NCI-H345 (cell line): ENCODE results near the gene LRRC10.
A peak's percentile ranks its signal among the peaks of the same experiment; 100 is the strongest.
"Not testable (repeated sequence)": the region's sequence is repeated elsewhere in the genome, so short reads cannot be mapped to it uniquely, and the experiment has no call there.

Experiments used
- DNase-seq: peaks from one replicate; lab custom pipeline; 2025; lab: John Stamatoyannopoulos, UW

Gene LRRC10

DNA sequence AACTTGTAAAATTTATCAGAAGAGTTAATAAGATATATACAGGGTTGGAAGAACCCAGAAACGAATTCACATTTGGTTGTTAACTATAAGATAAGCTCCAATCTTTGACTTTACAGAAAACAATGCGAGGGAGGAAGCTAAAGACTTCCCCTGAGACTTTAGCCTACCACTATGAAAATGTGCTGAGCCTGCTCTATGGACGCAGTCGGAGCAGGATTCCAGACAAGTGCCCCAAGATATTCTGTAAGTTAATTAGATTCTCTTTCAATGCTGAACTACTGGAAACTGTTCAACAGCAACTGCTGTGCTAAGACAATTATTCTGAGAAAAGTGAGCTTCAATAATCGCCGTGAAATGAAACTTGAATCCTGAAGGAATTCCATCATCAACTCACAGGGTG is 8.3 kb upstream of the LRRC10 start:
- no peak for DNase-seq

DNA sequence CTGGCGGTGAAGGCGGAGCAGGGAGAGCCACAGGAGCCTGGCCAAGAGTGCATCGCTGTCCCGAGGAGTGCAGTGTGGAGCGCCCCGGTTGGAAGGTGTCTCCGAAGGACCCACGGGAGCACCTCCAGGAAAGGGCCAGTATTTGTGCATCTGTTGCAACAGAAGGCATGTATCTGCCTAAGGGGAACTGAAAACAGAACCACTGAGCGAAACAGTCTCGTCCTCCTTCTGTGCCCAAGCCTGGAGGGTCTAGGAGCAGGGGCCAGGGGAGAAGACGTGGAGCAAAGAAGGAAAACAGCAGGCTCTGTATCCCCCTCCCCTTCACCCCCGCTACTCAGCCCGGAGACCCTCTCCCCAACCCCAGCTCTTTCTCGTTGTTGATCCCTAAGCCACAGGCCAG is 5.3 kb upstream of the LRRC10 start:
- DNase-seq: no peak

DNA sequence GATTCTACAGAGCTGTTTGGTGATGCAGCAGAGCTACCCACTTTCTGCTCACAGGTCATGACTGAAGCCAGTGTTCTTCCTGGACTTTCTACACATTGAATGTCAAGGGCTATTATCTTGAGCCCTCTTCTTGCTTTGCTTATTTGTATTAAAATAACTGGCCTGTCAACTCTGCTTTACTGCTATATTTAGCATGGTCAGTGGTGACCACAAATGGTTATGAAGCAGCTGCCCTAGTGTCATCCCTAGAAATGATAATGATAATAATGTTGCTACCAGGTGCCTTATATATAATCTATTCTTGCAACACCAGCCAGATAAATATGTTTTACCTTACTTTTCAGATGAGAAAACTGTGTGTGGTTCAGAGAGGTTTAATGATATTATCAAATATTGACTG is 2.6 kb upstream of the LRRC10 start:
- DNase-seq: no peak

DNA sequence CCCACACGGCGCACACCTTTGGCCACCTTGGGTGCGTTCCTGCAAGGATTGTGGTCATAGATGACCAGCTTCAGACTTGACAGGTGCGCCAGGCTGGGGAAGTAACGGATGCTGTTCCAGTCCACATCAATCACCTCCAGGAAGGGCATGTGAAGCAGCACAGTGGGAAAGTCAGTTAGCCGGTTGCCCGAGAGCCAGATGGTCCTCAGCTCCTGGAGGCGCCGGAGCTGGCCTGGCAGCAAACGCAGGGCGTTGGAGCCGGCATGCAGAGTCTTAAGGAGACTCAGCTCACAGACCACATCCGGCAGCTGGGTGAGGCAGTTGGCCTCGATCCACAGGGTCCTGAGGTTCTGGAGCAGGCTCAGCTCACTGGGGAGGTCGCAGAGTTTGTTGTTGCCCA is 581 bp downstream of the LRRC10 start:
- DNase-seq: no peak

DNA sequence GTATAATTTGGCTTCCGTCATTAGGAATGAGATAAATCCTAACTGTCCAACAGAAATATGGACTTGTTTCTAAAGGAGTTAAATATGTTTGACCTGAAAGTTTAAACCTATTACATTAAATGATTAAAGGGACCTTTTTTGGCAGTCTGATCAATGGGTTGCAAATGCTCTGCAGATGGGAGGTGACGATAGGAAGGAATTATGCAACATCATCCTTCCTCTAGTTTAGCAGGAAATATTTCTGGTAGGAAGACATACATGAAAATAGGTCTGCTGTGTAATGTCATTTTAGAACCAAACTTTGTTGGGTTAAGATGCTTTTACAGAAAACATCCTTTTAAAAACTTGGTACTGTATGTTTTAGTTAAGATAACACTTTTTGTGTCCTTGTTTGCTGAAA is 2.6 kb downstream of the LRRC10 start:
- no peak for DNase-seq

DNA sequence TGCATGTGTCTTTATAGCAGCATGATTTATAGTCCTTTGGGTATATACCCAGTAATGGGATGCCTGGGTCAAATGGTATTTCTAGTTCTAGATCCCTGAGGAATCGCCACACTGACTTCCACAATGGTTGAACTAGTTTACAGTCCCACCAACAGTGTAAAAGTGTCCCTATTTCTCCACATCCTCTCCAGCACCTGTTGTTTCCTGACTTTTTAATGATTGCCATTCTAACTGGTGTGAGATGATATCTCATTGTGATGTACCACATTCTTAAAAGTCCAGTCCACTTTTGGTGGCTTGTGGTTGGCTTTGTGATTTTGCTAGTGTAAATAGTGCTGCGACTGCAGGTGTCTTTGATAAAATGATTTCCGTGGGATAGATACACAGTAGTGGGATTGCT is 6.4 kb downstream of the LRRC10 start:
- DNase-seq: not testable (repeated sequence)

DNA sequence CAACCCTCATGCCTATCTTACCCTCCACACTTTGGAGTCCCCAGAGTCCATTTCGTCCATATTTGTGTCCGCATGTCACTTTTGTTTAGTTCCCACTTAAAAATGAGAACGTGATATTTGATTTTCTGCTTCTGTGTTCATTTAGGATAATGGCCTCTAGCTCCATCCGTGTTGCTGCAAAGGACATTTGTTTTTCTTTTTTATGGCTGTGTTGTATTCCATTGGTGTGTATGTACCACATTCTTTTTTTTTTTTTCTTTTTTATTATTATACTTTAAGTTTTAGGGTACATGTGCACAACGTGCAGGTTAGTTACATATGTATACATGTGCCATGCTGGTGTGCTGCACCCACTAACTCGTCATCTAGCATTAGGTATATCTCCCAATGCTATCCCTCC is 7.2 kb downstream of the LRRC10 start:
- DNase-seq: not testable (repeated sequence)

DNA sequence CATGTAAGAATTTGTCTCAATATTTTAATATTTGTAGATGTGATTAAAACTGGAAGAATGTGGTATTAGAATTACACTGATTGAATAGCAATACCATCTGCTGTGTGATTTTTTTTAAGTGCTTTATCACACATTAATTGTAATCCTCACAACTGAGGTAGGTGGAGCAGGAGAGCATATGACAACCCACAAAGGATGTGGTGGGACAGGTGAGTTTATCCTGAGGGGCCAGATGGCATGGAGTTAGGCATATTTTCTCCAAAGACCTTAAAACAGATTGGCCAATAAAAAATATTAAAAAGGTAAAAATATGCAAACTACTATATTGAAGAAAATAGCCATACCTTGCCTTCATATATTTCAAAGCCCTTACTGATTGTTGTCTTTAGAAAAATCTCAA is 7.8 kb downstream of the LRRC10 start:
- DNase-seq: no peak

DNA sequence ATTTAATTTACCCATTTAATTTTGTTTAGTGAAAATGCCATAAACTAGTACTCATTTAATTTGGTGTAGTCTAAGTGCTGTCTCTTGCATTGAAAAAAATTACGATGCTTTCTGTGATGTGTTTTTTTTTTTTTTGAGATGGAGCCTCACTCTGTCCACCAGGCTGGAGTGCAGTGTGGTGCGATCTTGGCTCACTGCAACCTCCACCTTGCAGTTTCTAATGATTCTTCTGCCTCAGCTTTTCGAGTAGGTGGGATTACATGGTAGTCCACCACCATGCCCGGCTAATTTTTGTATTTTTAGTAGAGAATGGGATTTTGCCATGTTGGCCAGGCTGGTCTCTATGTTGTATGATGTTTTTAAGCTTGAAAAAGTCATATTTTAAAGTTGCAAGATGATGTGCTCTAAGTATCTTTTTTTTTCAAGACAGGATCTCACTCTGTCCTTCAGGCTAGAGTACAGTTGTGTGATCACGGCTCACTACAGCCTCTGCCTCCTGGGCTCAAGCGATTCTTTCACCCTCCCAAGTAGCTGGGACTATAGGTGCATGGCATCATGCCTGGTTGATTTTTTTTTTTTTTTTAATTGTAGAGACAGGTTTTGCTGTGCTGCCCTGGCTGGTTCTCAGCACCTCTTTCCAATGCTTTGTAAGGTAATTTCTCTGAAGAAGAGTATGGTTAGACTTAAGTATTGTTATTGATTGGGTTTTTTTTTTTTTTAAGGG is 8.6 kb downstream of the LRRC10 start:
- DNase-seq: no peak

DNA sequence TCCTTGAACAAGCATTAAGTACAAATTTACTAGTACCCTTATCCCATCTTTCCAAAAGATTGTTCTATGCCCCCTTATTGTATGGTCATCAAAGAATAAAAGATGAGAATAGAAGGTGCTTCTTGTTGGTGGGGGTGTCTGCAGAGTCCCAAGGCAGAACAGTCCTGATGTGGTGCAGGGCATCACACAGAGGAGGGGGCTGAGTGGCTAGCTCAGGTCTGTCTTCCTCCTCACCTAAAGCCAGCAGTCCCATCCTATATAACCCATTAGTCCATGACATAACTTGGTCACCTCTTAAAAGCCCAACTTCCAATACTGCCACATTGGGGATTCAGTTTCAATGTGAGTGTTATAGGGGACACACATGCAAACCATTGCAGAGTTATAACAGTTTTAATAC is 9.9 kb downstream of the LRRC10 start:
- no peak for DNase-seq

DNA sequence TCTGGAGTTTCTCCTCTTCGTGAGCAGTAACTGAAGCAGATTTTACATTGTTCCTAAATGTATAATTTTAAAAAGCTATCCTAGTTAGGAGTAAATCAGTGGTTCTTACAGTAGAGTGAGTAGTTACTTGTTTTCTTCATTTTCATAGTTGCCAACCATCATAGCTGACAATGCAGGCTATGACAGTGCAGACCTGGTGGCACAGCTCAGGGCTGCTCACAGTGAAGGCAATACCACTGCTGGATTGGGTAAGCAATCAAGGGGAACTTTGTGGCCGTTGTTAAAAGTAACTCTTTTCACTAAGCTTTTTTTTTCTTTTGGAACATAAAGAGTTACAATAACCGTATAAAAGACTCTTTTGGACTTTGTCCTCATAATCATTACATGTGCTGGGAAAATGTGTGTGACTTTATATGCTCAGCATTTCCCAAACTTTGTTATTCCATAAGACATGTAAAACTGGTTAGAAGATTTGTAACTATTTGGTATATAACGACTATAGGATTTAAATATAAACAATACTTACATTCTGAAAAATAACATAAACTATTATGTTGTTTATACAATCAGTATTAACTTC is 12.4 kb downstream of the LRRC10 start:
- no peak for DNase-seq

DNA sequence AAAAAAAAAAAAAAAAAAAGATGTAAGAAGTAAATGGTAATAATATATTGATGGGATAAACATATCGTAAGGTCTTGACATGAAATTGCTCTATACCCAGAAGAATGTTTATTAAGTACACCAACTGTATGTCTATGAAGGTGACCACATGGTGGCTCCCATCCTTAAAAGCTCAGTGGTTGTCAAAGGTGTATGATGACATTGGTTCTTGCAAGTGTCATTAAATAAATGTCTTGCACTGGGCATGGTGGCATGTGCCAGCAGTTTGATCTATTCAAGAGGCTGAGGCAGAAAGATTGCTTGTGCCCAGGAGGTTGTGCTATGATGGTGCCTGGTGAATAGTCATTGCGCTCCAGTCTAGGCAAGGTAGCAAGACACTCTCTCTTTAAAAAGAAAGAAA is 15.0 kb downstream of the LRRC10 start:
- no peak for DNase-seq

DNA sequence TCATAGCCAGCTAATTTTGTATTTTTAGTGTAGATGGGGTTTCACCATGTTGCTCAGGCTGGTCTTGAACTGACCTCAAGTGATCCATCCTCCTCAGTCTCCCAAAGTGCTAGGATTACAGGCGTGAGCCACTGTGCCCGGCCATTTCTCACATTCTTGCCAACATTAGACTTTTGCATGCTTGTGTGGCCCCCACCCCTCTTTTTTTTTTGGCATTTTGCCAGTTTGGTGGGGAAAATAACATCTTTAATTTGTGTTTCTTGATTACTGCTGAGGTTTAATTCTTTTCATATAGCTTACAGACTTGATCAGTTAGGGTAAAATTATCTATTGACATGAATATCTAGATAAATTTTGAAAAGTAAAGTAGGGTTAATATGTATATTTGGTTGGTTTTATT is 21.6 kb downstream of the LRRC10 start:
- DNase-seq: no peak

DNA sequence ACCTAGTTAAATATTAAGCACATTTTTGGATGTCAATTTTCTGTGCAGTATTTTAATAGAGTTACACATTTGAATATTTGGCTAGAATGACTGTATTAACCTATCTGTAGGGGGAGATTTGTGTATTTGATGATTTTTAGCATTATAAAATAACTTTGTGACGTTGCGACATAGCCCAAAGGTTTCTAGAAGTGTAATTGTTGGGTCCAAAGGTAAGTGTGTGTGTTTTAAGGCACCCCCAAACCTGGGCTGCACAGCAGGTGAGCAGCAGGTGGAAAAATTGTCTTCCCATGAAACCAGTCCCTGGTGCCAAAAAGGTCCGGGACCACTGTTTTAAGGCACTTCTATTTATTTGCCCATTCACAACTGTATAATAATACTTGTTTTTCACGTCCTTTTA is 22.2 kb downstream of the LRRC10 start:
- no peak for DNase-seq

DNA sequence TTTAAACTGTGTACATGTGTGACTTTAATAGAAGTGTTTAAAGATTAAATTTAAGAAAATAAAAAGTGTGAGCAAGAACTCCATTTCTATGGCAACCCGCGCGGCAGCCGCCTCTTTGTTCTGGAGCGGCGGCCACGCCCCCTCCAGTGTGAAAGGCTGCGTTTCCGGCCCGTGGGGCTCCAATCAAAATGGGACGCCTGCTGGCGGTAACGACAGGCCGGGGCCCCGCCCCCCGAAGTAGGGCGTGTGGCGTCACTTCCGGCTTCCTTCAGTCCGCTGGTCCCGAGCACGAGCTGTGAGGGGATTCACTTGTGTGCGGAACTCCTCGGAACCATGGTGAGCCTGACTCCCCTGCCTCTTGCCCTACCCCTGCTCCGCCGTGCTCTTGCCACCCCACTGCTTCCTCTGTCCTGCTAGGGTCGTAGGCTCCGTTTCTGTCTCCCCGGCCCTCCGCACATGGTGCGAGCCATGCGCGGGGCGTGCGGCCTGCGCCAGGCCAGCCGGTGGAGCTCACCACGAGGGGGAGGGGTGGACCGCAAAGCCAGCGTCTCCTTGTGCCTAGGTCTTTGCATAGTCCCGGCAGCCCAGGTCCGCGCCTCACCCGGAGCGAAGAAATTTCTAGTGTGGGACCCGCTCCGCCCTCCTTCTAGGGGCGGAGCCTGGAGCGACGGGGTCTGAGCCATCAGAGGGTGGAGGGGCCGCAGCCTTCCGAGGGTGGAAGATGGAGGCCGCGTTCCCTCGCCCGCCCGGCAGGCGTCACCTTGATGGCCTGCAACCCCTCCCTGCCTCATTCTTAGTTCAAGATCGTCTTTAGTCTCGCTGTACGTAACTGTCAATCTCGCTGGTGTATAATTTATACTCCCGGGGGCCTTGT is 25.3 kb downstream of the LRRC10 start, which contains the start of gene CCT2:
Gene CCT2 (plus strand): TSS at position 271 of the 874 bp plus-strand sequence. CDS start 63 bp downstream, at position 334.
- peak; percentile 98 for DNase-seq

DNA sequence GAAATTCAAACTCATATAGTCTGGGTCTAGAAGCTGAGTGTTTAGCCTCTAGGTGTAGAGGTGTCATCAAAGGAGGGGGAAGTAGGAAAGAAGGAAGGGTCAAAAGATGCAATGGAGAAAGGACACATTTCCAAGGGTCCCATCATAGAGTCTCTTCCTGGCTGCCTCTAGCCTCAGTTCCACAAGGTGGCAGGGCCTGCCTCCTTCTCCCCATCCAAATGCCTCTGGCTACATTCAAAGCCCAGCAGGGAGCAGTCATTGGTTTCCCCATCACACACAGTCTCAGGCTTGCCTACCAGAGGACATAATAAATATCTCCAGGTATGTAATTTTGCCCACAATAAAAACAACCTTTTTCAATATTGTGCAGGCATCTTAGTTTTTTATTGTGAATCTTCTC is 27.5 kb downstream of the LRRC10 start:
- DNase-seq: peak; percentile 45

DNA sequence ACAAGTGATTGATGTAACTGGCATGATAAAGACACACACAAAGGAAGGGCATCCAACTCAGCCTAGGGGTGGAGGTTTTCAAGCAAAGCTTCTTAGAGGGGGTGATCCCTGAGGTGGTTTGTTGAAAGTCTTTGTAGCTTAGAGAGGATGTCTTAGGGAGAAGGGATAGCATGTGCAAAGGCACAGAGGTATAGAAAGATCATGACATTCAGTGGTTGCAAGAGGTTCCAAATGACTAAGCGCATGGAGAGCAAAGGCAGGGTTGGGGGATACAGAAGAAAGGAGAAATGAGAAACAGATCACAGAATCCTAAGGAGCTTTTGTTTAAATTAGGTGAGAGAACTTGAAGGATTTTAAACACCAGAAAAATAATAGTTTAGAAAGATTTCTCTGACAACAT is 30.6 kb downstream of the LRRC10 start:
- DNase-seq: no peak

DNA sequence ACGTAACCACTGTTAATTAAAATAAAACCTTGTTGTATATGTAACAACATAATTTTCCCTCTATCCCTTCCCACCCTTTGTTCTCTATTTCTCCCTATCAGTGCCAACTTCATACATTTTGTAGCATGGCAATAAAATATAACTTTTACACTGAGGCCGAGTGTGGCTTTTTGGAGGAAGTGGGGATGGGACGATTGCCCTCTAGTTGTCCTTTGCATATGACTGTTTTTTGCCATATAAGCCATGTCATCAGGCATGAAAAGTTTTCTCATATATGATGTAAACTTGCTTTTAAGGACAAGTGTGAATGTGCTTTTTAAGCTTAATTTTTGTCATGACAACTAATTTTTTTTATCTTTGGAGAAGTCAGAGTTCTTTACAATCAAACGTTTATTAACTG is 31.7 kb downstream of the LRRC10 start:
- DNase-seq: no peak

DNA sequence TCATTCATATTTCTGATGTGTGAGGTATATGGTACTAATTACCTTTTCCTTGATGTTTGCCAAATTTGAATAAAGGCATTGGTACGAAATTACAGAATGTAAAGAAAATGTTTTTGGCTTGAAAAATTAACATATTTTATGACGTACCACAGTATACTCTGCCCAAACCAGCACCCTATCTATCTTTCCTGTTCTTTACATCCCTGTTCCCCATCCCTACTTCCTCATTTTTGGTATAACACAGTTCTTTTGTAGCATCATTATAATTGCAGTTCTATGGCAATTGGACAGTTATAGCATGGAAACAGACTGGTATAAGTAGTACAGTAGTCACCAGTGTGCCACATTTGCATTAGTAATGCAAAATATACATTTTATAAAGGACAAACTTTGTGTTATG is 32.4 kb downstream of the LRRC10 start:
- DNase-seq: no peak

DNA sequence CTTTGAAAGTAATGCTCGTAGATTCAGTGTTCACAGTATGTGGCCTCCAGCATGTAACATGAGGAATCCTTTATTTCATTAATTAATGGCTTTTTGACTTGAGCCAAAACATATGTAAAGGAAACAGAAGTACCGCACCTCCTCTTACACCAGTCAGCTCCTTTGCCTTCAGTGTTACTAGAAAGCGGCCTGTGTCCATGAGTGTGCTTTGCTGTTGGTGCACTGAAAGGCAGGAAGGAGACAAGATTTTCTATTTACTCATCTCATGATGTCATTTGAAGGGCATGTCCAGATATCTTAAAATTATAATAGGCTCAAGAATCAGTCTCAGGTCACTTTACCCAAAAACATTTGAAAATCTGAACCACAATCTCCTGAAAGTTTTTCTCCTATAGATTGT is 35.4 kb downstream of the LRRC10 start:
- no peak for DNase-seq

DNA sequence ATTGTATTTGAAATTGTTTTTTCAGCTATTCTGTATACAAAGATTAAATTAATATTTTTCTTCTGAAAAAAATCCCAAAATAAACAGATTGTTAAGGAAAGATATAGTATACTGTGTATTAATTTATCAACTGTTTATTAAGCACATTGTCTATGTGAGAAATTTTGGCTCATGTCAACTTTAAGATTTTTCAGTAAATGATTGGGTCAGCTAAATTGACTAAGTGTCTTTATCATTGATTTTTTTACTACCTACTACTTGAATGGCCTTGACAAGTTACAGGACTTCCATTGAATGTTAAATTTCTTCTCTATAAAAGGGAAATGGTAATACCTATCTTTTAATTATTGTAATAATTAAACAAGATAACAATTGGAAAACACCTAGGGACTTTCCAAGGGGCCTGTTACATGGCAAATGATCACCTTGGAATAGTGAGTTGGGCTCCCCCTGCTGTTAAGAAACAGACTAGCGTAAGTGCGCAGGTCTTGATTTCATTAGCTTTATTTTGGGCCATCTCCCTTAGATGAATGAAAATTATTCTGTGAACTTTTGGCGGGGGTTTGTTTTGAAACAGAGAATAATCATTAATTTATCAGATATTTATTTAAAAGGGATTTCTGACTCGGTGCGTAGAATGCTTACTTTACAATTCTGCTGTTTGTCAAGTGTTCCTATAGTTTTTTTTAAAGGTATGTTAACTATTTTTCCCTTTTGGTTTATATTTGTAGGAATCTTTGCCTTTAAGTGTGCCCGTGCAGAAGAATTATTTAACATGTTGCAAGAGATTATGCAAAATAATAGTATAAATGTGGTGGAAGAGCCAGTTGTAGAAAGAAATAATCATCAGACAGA is 39.9 kb downstream of the LRRC10 start:
- DNase-seq: peak; percentile 65

DNA sequence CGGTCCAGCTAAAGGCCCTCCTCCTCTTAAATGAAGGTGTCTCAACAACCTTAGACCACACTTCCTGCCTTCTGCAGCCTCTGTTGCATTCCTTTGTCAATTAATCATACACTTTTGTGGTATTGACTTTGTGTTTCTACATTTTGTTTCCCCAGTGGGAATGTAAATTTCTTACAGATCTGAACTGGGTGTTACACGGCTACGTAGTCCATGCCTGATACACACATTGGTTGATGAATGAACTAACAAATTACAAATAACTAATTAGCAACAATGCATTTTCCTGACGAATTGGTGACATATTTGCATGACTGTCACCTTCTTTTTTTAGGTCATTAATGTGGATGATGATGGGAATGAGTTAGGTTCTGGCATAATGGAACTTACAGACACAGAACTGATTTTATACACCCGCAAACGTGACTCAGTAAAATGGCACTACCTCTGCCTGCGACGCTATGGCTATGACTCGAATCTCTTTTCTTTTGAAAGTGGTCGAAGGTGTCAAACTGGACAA is 40.6 kb downstream of the LRRC10 start:
- no peak for DNase-seq
